Measurements from ENCODE around the gene FGD4. TPM values are rescaled to one million over a fixed set of nuclear protein-coding genes. Genes with fewer than 3 reads are reported as not detected.

The FGD4 gene
- total RNA-seq = 30.6 and 65.2 TPM in 2 replicates

DNA sequence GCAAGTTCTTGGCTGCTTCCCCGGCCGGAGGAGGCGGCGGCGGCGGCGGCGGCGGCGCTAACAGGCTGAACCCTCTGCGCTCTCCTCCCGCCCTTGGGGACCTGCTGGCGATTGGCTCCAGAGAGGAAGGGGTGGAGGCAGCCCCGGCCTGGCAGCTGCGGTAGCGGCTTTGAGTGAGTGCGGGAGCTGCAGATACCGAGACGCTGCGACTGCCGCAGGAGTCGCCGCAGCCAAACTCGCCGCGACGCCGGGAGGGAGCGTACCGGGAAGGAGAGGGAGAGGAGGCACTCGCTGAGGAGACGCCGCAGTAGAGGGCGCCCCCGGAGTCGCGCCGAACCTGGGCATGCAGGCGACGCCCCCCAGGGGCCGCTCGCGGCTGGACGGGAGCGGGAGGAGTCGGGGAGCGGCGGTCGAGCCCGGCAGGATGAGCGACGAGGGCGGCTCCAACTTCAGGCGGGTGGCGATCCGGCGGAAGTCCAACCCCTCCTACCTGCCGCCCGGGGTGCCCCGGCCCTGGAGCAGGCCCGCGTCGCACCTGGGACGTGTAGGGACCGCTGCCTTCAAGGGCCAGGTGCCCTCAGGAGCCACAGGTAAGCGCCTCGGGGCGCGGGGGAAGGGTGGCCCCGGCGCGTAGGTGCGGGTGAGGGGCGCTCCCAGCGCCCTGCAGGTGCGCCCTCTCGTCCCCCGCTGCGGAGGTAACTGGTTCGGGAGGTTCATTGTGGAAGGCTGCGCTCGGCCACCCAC, at the start of gene FGD4:
Gene FGD4 (plus strand): TSS at position 189 of the 744 bp plus-strand sequence.
- peak; percentile 72 for DNase-seq (ENCODE audit: low read depth)

- DNase-seq (ENCODE audit: low read depth) = no peak
These were observed 45.8 kb upstream of the FGD4 start for GRCh38 chr12:32353540-32353939.

DNA sequence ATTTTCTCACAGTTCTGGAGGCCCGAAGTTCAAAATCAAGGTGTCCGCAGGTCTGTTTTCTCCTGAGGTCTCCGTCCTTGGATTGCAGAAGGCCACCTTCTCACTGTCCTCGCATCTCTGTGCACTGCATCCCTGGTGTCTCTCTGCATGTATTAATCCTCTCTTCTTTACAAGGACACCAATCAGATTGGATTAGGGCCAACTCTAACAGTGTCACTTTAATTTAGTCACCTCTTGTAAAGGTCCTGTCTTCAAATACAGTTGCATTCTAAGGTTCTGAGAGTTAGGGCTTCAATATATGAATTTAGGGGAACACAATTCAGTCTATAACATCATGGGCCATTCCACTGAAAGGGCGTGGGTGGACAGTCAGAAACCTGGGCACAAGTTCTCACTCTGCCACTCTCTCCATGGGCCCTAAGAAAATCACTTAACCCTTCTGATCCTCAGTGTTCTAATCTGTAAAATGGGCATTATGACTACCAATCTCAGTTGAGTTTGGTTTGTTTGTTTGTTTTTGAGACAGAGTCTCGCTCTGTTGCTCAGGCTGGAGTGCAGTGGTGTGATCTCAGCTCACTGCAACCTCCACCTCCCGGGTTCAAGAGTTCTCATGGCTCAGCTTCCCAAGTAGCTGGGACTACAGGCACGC, 41.6 kb upstream of the FGD4 start:
- no peak for DNase-seq (ENCODE audit: low read depth)

GRCh38 chr12:32360956-32361355, 38.4 kb upstream of the FGD4 start:
- DNase-seq (ENCODE audit: low read depth) = no peak

DNA sequence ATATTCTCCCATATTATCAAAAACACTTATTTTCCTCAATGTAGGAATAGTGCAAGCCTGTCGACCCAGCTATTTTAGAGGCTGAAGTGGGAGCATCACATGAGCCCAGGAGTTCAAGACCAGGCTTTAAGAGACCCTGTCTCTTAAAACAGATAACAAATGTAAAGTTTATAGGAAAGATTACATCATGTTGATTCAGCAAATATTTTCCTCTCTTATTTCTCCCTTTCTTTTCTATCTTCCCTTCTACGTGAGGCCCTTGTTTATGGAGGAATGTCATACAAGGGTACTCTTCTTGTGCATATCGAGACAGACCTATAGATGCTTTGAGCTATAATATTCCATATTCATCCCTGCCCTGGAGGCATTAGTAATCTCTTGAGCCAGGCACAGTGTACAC, 36.5 kb upstream of the FGD4 start:
- DNase-seq (ENCODE audit: low read depth) = no peak

DNA sequence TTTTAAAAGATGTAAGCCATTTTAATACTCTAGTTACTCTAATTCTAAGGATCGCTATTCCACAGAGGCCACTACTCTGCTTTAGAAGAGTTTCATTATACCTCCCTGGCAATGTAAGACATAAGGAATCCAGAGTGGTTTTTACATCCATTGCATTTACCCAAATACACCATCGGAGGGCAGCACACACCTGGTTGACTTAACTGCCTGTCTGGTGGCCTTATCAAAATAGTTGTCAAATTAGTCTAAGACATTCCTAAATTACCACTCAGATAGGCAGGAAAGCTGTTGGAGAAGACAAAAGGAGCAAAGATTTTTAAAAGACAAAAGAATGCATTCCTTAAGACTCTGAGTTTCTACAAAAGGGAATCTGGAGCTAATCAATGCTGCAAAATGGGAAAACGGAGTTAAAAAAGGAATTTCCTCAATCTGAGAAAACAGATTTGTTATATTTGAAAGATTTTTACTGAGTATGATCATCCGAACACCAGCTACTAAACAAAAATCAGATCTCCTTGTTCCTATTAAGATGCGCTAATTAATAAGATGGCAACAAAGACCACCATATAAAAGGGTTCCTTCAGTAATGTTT, 33.8 kb upstream of the FGD4 start:
- peak; percentile 77 for DNase-seq (ENCODE audit: low read depth)

GRCh38 chr12:32366714-32367113, 32.6 kb upstream of the FGD4 start:
- DNase-seq (ENCODE audit: low read depth) = peak; percentile 74

GRCh38 chr12:32367381-32367780, 32.0 kb upstream of the FGD4 start:
- DNase-seq (ENCODE audit: low read depth) = peak; percentile 29

GRCh38 chr12:32369202-32369601, 30.2 kb upstream of the FGD4 start:
- DNase-seq (ENCODE audit: low read depth) = no peak

DNA sequence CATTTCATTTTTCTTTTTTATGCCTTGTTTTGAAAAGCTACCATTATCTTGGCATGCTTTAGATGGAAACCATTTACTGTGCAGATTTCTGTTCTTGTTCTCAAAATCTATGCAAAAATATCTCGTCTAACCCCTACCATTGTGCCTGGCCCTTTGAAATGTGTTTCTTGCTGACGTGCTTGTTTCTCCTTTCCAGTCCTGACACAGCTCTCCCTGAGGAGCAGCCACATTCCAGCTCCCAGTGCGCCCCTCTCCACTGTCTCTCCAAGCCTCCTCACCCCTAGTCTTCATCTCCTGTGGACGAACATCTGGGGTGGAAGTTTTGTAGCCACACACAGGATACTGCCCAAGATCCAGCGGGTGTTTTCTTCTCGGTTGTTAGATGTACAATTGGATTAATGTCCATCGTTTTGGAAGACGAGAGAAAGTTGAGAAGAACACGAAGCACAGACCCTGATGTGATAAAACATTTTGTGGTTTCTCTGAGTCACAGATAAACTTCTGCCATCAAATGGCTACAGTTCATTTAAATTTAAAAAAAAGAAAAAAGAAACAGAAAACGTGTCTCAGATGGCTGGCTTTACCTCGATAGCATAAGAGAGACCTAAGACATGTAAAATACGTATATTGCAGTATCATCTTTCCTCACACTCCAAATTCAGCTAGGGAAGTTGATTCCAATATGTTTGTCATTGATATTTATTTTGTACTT, 21.9 kb upstream of the FGD4 start:
- no peak for DNase-seq (ENCODE audit: low read depth)

GRCh38 chr12:32379213-32379612, 20.1 kb upstream of the FGD4 start:
- DNase-seq (ENCODE audit: low read depth) = no peak

DNA sequence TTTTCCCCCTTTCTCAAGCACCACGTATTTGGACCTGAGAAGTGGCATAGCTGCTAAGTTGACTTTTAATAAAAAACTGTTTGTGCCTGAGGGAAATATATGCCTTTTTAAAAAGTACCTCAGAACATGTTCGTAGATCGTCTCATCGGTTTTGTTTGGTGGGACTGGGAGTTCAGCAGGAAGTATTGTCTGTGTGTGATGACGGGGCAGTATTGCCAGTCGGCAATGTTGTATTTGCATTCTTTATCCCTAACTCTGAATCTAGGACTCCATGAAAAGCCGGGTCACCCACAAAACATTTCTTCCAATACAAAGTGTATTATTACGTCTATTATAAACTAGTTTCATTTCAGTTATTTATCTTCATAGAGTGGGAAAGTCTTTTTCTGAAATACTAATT, 19.7 kb upstream of the FGD4 start:
- DNase-seq (ENCODE audit: low read depth) = no peak

DNA sequence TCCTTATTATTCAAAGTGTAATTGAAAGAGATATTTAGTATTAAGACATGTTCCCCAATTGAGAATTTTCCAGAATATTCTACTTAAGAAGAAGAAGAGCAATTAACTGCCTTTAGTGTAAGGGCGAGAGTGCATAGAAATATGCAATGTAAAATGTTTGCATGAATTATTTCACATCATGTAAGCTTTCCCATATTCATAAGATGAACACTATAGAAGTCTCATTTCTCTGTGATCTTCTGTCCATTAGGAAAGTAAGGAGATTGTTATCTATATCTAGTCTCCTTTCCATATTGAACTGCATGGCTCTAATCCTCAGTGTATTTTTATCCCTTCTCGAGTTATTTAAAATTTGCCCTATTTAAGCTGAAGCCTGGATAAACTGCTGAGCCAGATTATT, 17.1 kb upstream of the FGD4 start:
- DNase-seq (ENCODE audit: low read depth) = no peak

DNA sequence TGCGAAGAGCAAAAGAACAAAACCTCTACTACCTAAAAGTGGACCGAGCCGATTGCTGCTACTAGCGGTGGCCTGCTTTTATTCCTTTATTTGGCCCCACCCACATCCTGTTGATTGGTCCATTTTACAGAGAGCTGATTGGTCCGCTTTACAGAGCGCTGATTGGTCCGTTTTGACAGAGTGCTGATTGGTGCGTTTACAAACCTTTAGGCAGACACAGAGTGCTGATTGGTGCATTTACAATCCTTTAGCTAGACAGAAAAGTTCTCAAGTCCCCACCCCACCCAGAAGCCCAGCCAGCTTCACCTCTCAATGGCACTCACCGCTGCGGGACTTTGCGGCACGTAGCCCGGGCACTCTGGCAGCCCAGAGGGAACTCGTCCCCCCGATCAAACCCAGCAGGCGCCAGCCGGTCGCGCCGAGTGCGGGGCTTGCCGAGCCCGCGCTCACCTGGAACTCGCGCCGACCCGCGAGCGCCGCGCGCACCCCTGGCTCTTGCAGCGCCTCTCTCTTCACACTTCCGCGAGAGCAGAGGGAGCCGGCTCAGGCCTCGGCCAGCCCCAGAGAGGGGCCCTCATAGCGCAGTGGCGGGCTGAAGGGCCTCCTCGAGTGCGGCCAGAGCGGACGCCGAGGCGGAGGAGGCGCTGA, 8.7 kb upstream of the FGD4 start:
- peak; percentile 41 for DNase-seq (ENCODE audit: low read depth)

GRCh38 chr12:32395026-32395425, 4.3 kb upstream of the FGD4 start:
- no peak for DNase-seq (ENCODE audit: low read depth)

DNA sequence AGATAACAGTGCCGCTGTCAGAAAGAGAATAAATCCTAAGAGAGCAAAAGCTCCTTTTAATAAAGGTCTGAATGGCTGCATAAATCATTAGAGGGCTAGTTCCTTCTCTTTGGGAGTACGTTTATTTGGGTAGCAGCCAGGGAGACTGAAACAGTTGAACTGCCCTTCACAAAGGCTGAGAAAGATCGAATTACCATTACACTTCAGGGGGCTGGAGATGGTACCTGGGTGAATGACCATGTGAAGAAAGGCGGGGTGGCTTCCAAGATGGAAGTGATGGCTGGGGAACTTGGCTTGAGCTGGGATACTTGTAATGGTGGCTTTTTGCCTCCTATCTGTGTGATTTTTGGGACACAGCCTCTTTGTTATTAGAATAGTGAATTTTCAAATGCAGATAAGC, 1.7 kb upstream of the FGD4 start:
- no peak for DNase-seq (ENCODE audit: low read depth)

GRCh38 chr12:32398181-32398580, 1.2 kb upstream of the FGD4 start:
- no peak for DNase-seq (ENCODE audit: low read depth)

DNA sequence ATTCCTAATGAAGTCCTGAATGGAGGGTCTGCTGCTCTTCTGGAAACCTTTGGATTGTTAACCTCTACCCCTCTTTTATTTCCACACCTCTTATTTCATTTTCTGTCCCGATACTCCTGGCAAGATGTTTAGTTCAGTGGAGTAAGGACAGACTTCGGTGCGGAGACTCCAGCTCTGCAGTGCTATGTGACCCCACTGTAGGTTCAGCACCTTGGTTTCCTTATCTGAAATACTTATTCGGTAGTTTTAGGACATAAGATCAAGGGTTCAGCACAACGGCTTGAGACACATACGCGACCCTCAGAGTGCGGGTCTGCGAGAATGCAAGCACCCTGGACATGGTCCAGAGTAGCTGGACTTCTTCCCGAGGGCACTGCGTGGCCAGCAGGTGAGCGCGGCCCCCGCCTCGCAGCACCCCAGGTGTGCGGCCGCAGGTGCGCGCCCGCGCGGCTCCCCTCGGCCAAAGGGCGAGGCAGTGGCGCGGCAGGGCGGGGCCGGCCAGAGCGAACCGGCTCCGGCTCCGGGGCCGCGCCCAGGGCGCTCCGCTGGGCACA, 465 bp upstream of the FGD4 start:
- no peak for DNase-seq (ENCODE audit: low read depth)

GRCh38 chr12:32400114-32400672, 835 bp downstream of the FGD4 start:
- DNase-seq (ENCODE audit: low read depth) = peak; percentile 47

GRCh38 chr12:32400866-32401265, 1.5 kb downstream of the FGD4 start:
- DNase-seq (ENCODE audit: low read depth) = peak; percentile 57

DNA sequence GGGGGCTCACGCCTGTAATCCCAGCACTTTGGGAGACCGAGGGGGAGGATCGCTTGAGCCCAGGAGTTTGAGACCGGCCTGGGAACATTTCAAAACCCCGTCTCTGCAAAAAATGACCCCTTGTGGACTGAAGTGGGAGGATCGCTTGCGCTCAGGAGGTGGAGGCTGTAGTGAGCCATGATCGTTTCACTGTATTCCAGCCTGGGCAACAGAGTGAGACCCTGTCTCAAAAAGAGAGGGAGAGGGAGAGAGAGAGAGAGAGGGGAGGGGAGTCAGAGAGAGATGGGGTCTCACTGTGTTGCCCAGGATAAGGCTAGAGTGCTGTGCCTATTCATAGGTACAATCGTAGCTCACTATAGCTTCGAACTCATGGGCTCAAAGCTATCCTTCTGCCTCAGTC, 2.8 kb downstream of the FGD4 start:
- DNase-seq (ENCODE audit: low read depth) = no peak

Data from renal cortical epithelial cell (primary cell).